Measurements from ENCODE around the gene CNTLN.
A peak's percentile ranks its signal among the peaks of the same experiment; 100 is the strongest.
"Not testable (repeated sequence)": the region's sequence is repeated elsewhere in the genome, so short reads cannot be mapped to it uniquely, and the experiment has no call there.

CNTLN gene

DNA sequence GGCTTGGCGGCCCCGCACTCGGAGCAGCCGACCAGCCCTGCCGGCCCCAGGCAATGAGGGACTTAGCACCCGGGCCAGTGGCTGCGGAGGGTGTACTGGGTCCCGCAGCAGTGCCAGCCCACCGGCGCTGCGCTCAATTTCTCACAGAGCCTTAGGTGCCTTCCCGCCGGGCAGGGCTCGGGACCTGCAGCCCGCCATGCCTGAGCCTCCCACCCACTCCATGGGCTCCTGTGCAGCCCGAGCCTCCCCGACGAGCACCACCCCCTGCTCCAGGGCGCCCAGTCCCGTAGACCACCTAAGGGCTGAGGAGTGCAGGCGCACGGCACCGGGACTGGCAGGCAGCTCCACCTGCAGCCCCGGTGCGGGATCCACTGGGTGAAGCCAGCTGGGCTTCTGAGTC, 219.2 kb downstream of the CNTLN start:
- not testable (repeated sequence) for H3K4me3 ChIP-seq (ENCODE audit: extremely low read depth, insufficient read depth, low read length, poor library complexity, severe bottlenecking); H3K4me1 ChIP-seq (ENCODE audit: control insufficient read depth, insufficient read depth, low read length, poor library complexity, severe bottlenecking)
- WGBS, 2 experiments (ENCODE audit: insufficient coverage in 2 of 2), result 95 to 100% methylated on average over 6 to 25 of the region's 25 CpGs

DNA sequence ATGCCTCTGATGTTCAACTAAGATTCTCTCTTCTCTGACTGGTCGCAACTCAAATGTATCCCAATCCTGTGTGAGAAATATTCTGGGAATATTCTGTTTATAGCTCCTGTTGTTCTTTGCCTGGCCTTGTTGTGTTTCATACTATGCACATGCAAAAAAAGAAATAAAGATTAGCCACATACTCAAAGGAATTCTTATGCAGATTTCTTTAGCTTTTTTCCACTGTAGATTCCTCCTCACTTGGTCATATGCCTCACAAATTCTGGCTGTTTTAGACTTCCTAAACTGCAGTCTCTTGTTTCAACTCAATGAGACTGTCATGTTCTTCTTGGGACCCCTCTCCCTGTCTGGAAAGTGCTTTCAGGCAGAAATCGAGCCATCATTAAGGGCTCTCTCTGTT, 226.5 kb downstream of the CNTLN start:
- Histone ChIP-seq H3K4me3 (ENCODE audit: extremely low read depth, insufficient read depth, low read length, poor library complexity, severe bottlenecking) (no peak overlapping the region), H3K9me3 (ENCODE audit: control insufficient read depth, low read length) (no peaks in the 10 kb centered on the region), H3K36me3 (ENCODE audit: control insufficient read depth, insufficient read depth, low read length) (no peaks in the 10 kb centered on the region), H3K4me1 (ENCODE audit: control insufficient read depth, insufficient read depth, low read length, poor library complexity, severe bottlenecking) (no peaks in the 10 kb centered on the region), H3K27ac (ENCODE audit: low read depth, low read length, severe bottlenecking) (no peak overlapping the region)
- WGBS, 2 experiments (ENCODE audit: insufficient coverage in 2 of 2), result 89 to 100% methylated on average over 1 of the region's 2 CpGs

More for the DNA sequence above, 219.2 kb downstream of the CNTLN start:
- H3K27ac ChIP-seq (ENCODE audit: low read depth, low read length, severe bottlenecking); H3K9me3 ChIP-seq (ENCODE audit: control insufficient read depth, low read length); H3K36me3 ChIP-seq (ENCODE audit: control insufficient read depth, insufficient read depth, low read length): not testable (repeated sequence)

DNA sequence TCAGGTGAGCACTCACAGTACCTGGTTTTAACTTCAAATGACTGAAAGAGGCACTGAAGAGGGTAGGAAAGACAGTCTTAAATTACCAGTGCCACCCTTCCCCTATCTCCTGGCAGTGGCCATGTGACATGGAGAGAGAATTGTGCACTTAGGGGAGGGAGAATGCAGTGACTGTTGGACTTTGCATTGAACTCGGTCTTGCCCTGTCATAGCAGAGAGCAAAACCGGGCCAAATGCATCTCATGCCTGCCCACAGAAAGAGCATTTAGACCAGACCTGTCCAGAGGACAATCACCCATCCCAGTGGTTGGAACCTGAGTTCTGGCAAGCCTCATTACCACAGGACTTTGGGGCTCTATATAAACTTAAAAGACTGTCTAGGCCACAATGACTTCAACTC, 232.2 kb downstream of the CNTLN start:
- WGBS, 2 experiments (ENCODE audit: insufficient coverage in 2 of 2), result 100% methylated on average over 2 of the region's 2 CpGs
- Histone ChIP-seq H3K27ac (ENCODE audit: low read depth, low read length, severe bottlenecking) (no peak overlapping the region), H3K4me1 (ENCODE audit: control insufficient read depth, insufficient read depth, low read length, poor library complexity, severe bottlenecking) (no peaks in the 10 kb centered on the region), H3K9me3 (ENCODE audit: control insufficient read depth, low read length) (no peaks in the 10 kb centered on the region), H3K36me3 (ENCODE audit: control insufficient read depth, insufficient read depth, low read length) (no peaks in the 10 kb centered on the region), H3K4me3 (ENCODE audit: extremely low read depth, insufficient read depth, low read length, poor library complexity, severe bottlenecking) (no peak overlapping the region)

DNA sequence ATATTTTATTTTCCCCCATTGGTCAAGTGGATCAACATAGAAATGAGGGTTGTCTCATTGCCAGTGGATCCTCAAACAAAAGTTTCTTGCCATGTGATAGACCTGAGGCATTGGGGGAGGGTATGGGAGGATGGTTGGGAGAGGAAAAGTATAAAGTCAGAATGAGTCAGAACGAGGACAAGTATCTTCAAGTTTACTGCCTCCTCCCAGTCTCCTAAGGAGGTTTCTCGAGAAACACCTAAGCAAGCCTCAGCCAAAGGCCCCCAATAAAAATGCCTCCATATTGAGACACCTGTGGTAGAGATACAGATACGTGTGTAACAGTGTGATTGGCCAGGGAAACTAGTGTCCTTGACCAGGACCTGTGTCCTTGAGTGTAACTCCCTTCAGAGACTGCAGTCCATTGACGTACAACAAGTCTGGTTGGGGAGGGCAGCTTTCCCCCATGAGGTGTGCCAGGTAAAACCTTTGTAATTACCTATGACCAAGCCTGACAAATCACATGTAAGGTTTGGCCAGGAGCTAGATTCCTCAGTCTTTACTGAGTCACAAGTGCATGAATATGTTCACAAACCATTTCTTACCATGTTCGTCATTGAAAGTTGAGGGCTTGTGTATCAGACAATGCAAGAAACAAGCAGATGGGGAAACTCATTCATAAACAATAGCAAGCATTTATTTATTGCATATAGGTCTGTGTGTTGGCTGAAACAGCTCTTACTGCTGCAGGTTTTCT, 245.5 kb downstream of the CNTLN start:
- Histone ChIP-seq H3K4me1 (ENCODE audit: control insufficient read depth, insufficient read depth, low read length, poor library complexity, severe bottlenecking) (no peaks in the 10 kb centered on the region), H3K9me3 (ENCODE audit: control insufficient read depth, low read length) (no peaks in the 10 kb centered on the region), H3K27ac (ENCODE audit: low read depth, low read length, severe bottlenecking) (no peak overlapping the region), H3K4me3 (ENCODE audit: extremely low read depth, insufficient read depth, low read length, poor library complexity, severe bottlenecking) (no peak overlapping the region), H3K36me3 (ENCODE audit: control insufficient read depth, insufficient read depth, low read length) (no peaks in the 10 kb centered on the region)
- 50 to 75% methylated on average over 1 to 2 of the region's 5 CpGs for WGBS, 2 experiments (ENCODE audit: insufficient coverage in 2 of 2)

DNA sequence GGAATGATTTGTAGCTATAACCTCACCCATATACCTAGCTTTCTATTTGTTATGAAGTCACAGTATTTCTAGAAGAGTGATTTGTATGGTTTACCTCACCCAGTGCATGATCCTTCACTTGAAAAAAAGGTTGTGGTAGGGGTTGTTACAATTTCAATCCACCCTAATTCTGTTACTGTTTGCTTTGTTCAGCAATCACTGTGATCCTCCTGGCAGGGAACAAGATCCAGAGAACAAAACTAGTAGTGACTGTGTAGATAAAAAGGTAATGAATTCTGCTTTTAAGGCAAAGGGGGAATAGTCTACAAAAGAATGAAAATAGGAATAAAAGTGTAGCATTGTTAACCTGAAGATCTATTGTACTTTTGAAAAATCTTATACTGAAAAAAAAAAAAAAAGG, 252.7 kb downstream of the CNTLN start:
- H3K4me3 ChIP-seq (ENCODE audit: extremely low read depth, insufficient read depth, low read length, poor library complexity, severe bottlenecking), result no peak overlapping the region
- no peaks in the 10 kb centered on the region for H3K4me1 ChIP-seq (ENCODE audit: control insufficient read depth, insufficient read depth, low read length, poor library complexity, severe bottlenecking)
- H3K27ac ChIP-seq (ENCODE audit: low read depth, low read length, severe bottlenecking), result no peak overlapping the region
- no peaks in the 10 kb centered on the region for H3K9me3 ChIP-seq (ENCODE audit: control insufficient read depth, low read length)
- H3K36me3 ChIP-seq (ENCODE audit: control insufficient read depth, insufficient read depth, low read length), result no peaks in the 10 kb centered on the region

DNA sequence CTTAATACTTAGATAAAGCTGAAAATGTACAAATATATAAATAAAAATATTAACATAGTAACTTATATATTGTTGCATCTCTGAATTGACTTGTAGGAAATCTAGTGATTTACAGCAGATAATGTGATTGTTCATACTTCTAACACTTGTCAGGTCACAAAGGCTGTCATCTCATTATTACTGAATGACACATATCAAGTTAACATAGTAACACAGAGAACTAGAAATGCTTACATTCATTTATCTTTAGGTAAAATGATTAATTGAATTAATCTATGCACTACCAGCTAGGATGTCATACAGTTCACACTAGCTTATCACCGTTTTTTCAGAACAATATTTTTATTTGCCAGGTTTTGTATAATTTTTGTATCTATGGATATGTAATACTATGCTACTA, 254.2 kb downstream of the CNTLN start:
- no peaks in the 10 kb centered on the region for H3K4me1 ChIP-seq (ENCODE audit: control insufficient read depth, insufficient read depth, low read length, poor library complexity, severe bottlenecking)
- H3K9me3 ChIP-seq (ENCODE audit: control insufficient read depth, low read length), result no peaks in the 10 kb centered on the region
- H3K27ac ChIP-seq (ENCODE audit: low read depth, low read length, severe bottlenecking), result no peak overlapping the region
- WGBS, 2 experiments (ENCODE audit: insufficient coverage in 2 of 2), result no CpG with 5 or more reads among the region's 1 CpG
- no peak overlapping the region for H3K4me3 ChIP-seq (ENCODE audit: extremely low read depth, insufficient read depth, low read length, poor library complexity, severe bottlenecking)
- H3K36me3 ChIP-seq (ENCODE audit: control insufficient read depth, insufficient read depth, low read length), result no peaks in the 10 kb centered on the region

DNA sequence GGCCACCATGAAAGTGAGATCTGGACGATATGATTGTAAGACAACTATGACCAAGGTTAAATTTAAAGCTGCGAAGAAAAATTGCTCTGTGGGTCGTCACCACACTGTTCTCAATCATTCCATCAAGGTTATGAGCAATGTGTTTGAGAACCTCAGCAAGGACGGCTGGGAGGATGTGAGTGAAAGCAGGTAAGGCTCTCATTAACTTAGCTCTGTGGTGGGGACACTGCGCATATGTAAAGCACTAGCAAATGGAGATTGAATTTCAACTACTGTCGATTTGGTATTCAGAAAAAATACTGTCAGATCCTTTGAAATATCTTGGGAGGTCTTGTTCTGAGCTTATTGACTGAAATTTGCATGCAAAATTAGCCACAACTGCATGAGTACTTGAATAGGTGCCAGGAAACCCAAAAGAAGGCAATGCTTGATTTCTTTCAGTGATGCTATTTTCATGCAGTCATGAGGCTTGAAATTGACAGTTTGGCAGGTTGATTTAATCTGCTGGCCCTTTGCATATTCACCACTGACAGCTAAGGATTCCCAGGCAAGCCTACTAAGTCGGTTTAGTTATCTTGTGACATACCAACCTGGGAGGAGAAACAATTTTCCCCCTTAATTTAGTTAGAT, 260.2 kb downstream of the CNTLN start:
- Histone ChIP-seq H3K4me1 (ENCODE audit: control insufficient read depth, insufficient read depth, low read length, poor library complexity, severe bottlenecking) (peaks cover 3% of the 10 kb centered on the region), H3K4me3 (ENCODE audit: extremely low read depth, insufficient read depth, low read length, poor library complexity, severe bottlenecking) (no peak overlapping the region), H3K27ac (ENCODE audit: low read depth, low read length, severe bottlenecking) (no peak overlapping the region), H3K36me3 (ENCODE audit: control insufficient read depth, insufficient read depth, low read length) (no peaks in the 10 kb centered on the region), H3K9me3 (ENCODE audit: control insufficient read depth, low read length) (no peaks in the 10 kb centered on the region)
- WGBS, 2 experiments (ENCODE audit: insufficient coverage in 2 of 2), result 48 to 54% methylated on average over 5 to 6 of the region's 7 CpGs

DNA sequence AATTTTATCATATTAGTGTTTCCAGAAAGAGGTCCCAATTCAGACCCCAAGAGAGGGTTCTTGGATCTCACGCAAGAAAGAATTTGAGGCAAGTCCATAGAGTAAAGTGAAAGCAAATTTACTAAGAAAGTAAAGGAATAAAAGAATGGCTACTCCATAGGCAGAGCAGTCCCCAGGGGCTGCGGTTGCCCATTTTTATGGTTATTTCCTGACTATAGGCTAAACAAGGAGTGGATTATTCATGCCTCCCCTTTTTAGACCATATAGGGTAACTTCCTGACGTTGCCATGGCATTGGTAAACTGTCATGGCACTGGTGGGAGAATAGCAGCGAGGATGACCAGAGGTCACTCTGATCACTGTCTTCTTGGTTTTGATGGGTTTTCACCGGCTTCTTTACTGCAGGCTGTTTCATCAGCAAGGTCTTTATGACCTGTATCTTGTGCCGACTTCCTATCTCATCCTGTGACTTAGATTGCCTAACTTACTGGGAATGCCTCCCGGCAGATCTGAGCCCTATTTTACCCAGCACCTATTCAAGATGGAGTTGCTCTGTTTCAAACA, 262.4 kb downstream of the CNTLN start:
- not testable (repeated sequence) for H3K4me3 ChIP-seq (ENCODE audit: extremely low read depth, insufficient read depth, low read length, poor library complexity, severe bottlenecking); H3K9me3 ChIP-seq (ENCODE audit: control insufficient read depth, low read length); H3K36me3 ChIP-seq (ENCODE audit: control insufficient read depth, insufficient read depth, low read length); H3K4me1 ChIP-seq (ENCODE audit: control insufficient read depth, insufficient read depth, low read length, poor library complexity, severe bottlenecking)
- 60 to 71% methylated on average over 4 to 5 of the region's 7 CpGs for WGBS, 2 experiments (ENCODE audit: insufficient coverage in 2 of 2)
- H3K27ac ChIP-seq (ENCODE audit: low read depth, low read length, severe bottlenecking), result peak overlapping the region; percentile 18

DNA sequence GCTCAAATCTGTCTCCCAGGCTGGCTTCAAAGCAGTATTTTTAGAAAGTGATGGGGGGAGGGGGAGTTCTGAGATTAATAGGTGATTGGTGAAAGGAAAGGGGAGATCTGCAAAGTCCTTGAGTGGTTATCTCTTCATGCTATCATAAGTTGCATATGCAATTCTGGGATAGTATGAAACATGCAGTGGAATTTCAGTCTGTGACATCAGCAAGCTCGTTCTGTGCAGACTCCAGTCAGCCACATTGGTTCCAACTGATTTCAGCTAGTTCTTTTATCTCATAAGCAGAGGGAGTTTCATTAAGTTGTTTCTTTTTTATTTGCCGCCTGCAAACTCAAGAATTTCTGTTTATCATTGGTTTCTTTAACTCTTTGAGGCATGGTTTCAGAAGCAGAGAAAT, 263.5 kb downstream of the CNTLN start:
- Histone ChIP-seq H3K4me3 (ENCODE audit: extremely low read depth, insufficient read depth, low read length, poor library complexity, severe bottlenecking) (no peak overlapping the region), H3K9me3 (ENCODE audit: control insufficient read depth, low read length) (no peaks in the 10 kb centered on the region), H3K4me1 (ENCODE audit: control insufficient read depth, insufficient read depth, low read length, poor library complexity, severe bottlenecking) (peaks cover 3% of the 10 kb centered on the region), H3K36me3 (ENCODE audit: control insufficient read depth, insufficient read depth, low read length) (no peaks in the 10 kb centered on the region), H3K27ac (ENCODE audit: low read depth, low read length, severe bottlenecking) (no peak overlapping the region)
- WGBS, 2 experiments (ENCODE audit: insufficient coverage in 2 of 2), result 71 to 88% methylated on average over 1 of the region's 2 CpGs

DNA sequence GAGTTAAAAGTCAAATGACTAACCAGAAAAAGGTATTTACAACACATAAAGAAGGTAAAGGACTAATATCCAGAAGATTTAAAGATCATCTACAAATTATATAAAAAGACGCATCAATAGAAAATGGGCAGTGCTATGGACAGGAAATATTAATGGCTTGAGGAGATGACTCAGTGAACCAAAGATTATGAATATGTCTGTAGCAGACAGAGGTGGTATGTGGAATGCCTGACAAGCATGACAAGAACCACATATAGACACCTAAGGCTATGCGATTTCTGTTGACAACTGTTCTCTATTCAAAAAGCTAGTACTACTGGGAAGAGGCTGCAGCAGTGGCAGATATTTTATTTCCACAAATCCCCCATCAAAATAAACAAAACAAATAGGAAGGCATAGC, 267.0 kb downstream of the CNTLN start:
- Histone ChIP-seq H3K4me1 (ENCODE audit: control insufficient read depth, insufficient read depth, low read length, poor library complexity, severe bottlenecking) (peaks cover 3% of the 10 kb centered on the region), H3K4me3 (ENCODE audit: extremely low read depth, insufficient read depth, low read length, poor library complexity, severe bottlenecking) (no peak overlapping the region), H3K36me3 (ENCODE audit: control insufficient read depth, insufficient read depth, low read length) (no peaks in the 10 kb centered on the region), H3K27ac (ENCODE audit: low read depth, low read length, severe bottlenecking) (no peak overlapping the region), H3K9me3 (ENCODE audit: control insufficient read depth, low read length) (no peaks in the 10 kb centered on the region)
- WGBS, 2 experiments (ENCODE audit: insufficient coverage in 2 of 2), result 40% methylated on average over 1 of the region's 2 CpGs; no CpG with 5 or more reads in 1 of the 2 experiments

DNA sequence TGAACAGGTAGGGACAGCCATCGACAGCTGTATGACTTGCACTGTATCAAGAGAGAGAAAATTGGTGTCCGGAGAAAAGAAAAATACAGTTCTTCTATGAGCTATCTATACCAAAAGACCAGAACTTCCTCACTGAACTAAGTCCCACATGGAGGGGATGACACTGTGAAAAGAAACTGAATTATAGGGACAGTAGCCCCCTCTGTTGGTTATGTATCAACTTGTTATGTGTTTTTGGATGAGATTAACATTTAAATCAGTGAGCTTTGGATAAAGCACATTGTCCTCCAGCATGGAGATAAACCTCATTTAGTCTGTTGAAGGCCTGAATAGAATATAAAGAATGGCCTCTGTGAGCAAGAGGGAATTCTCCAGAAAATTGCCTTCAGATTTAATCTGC, 267.5 kb downstream of the CNTLN start:
- no CpG with 5 or more reads among the region's 2 CpGs for WGBS, 2 experiments (ENCODE audit: insufficient coverage in 2 of 2)
- Histone ChIP-seq H3K9me3 (ENCODE audit: control insufficient read depth, low read length) (no peaks in the 10 kb centered on the region), H3K27ac (ENCODE audit: low read depth, low read length, severe bottlenecking) (no peak overlapping the region), H3K36me3 (ENCODE audit: control insufficient read depth, insufficient read depth, low read length) (no peaks in the 10 kb centered on the region), H3K4me1 (ENCODE audit: control insufficient read depth, insufficient read depth, low read length, poor library complexity, severe bottlenecking) (peaks cover 3% of the 10 kb centered on the region), H3K4me3 (ENCODE audit: extremely low read depth, insufficient read depth, low read length, poor library complexity, severe bottlenecking) (no peak overlapping the region)
